HEK293 (cell line): ENCODE results near the gene TPPP3.
"Not testable (repeated sequence)": the region's sequence is repeated elsewhere in the genome, so short reads cannot be mapped to it uniquely, and the experiment has no call there.

Experiments used
- CTCF ChIA-PET: fragments of 350-600 bp; formaldehyde crosslinking; extraction: SDS; loops from one replicate; lab custom pipeline; 2021; ENCODE audit warnings: antibody characterized with exemption; lab: Yijun Ruan, JAX
- POLR2A ChIA-PET: fragments of 300-600 bp; formaldehyde crosslinking; extraction: SDS; loops from one replicate; lab custom pipeline; 2020; ENCODE audit warnings: antibody characterized with exemption, inconsistent platforms; lab: Yijun Ruan, JAX
- H3K27ac ChIP-seq: fragments of 200-500 bp; sonication (Bioruptor generic); 2 replicates; pipeline ENCODE4 v1.5.1; 2014; ENCODE audit warnings: low read depth, low read length, control low read depth, inconsistent platforms; ENCODE audit errors: extremely low read depth
- H3K36me3 ChIP-seq, 2 experiments: fragments of 200-500 bp in 1 of 2; sonication (Bioruptor generic) in 1 of 2; 1 replicate in 1 of 2; 2 replicates in 1 of 2; pipeline ENCODE4 v1.5.1; 2014 to 2017; ENCODE audit warnings: inconsistent platforms in 2 of 2, low read length in 2 of 2; ENCODE audit not compliant: control insufficient read depth in 2 of 2, insufficient read depth in 1 of 2
- H3K4me1 ChIP-seq: fragments of 200-500 bp; sonication (Bioruptor generic); 2 replicates; pipeline ENCODE4 v1.5.1; 2014; ENCODE audit warnings: mild to moderate bottlenecking, low read length, inconsistent platforms; ENCODE audit not compliant: control insufficient read depth, insufficient read depth
- H3K4me3 ChIP-seq: 2 replicates; pipeline ENCODE4 v1.5.1; 2011; ENCODE audit warnings: low read depth, mild to moderate bottlenecking, control low read depth, low read length, moderate library complexity
- H3K9me3 ChIP-seq: fragments of 200-500 bp; sonication (Bioruptor generic); 2 replicates; pipeline ENCODE4 v1.5.1; 2014; ENCODE audit warnings: low read depth, low read length, inconsistent platforms; ENCODE audit not compliant: control insufficient read depth, insufficient read depth
- BCL11A ChIP-seq: fragments of 450-650 bp; formaldehyde crosslinking; IDR thresholded peaks from 2 replicates; pipeline ENCODE4 v1.5.1; 2016; ENCODE audit warnings: low read depth, missing biosample characterization, missing genetic modification characterization
- GLI4 ChIP-seq: fragments of 450-650 bp; formaldehyde crosslinking; IDR thresholded peaks from 2 replicates; pipeline ENCODE4 v1.5.1; 2016; ENCODE audit warnings: missing biosample characterization, missing genetic modification characterization
- MEIS1 ChIP-seq: sonication (generic); formaldehyde crosslinking; IDR thresholded peaks from 2 replicates; pipeline ENCODE4 v1.8.1; 2022; ENCODE audit warnings: missing genetic modification reagents, mild to moderate bottlenecking, borderline replicate concordance
- YY1 ChIP-seq: fragments of 450-650 bp; formaldehyde crosslinking; IDR thresholded peaks from 2 replicates; pipeline ENCODE4 v1.5.1; 2018; ENCODE audit warnings: missing biosample characterization, missing genetic modification characterization
- ZNF169 ChIP-seq: fragments of 450-650 bp; formaldehyde crosslinking; IDR thresholded peaks from 2 replicates; pipeline ENCODE4 v1.5.1; 2016; ENCODE audit warnings: missing biosample characterization, missing genetic modification characterization
- ZNF19 ChIP-seq: fragments of 450-650 bp; formaldehyde crosslinking; IDR thresholded peaks from 2 replicates; pipeline ENCODE4; 2016; ENCODE audit warnings: missing biosample characterization, missing genetic modification characterization, low read depth
- ZNF433 ChIP-seq: fragments of 450-650 bp; formaldehyde crosslinking; IDR thresholded peaks from 2 replicates; pipeline ENCODE4 v1.5.1; 2016; ENCODE audit warnings: missing biosample characterization, missing genetic modification characterization, low read depth
- ZNF530 ChIP-seq: fragments of 450-650 bp; formaldehyde crosslinking; IDR thresholded peaks from 2 replicates; pipeline ENCODE4 v1.5.1; 2016; ENCODE audit warnings: low read depth, missing biosample characterization, missing genetic modification characterization
- ZNF544 ChIP-seq: fragments of 450-650 bp; formaldehyde crosslinking; IDR thresholded peaks from 2 replicates; pipeline ENCODE4 v1.5.0; 2017; ENCODE audit warnings: missing biosample characterization, missing genetic modification characterization
- ZNF558 ChIP-seq: fragments of 450-650 bp; formaldehyde crosslinking; IDR thresholded peaks from 2 replicates; pipeline ENCODE4 v1.5.1; 2016; ENCODE audit warnings: missing biosample characterization, missing genetic modification characterization
- ZNF660 ChIP-seq: fragments of 450-650 bp; IDR thresholded peaks from 2 replicates; pipeline ENCODE4 v1.5.1; 2018; ENCODE audit warnings: missing biosample characterization, mild to moderate bottlenecking, missing genetic modification characterization
- ZNF791 ChIP-seq: fragments of 450-650 bp; formaldehyde crosslinking; IDR thresholded peaks from 2 replicates; pipeline ENCODE4 v1.5.1; 2016; ENCODE audit warnings: missing biosample characterization, missing genetic modification characterization
- TF ChIP-seq, protein P1 (sequence below): fragments of 450-650 bp; formaldehyde crosslinking; IDR thresholded peaks from 2 replicates; pipeline ENCODE4 v1.5.1; 2016; ENCODE audit warnings: missing biosample characterization, missing genetic modification characterization, borderline replicate concordance
- TF ChIP-seq, protein P2 (sequence below): fragments of 450-650 bp; formaldehyde crosslinking; IDR thresholded peaks from 2 replicates; pipeline ENCODE4 v1.5.1; 2016; ENCODE audit warnings: missing biosample characterization, missing genetic modification characterization
- TF ChIP-seq, protein P3 (sequence below): fragments of 450-650 bp; IDR thresholded peaks from 2 replicates; pipeline ENCODE4 v1.5.1; 2018; ENCODE audit warnings: missing biosample characterization, mild to moderate bottlenecking, missing genetic modification characterization
- TF ChIP-seq, protein P4 (sequence below): fragments of 450-650 bp; formaldehyde crosslinking; IDR thresholded peaks from 2 replicates; pipeline ENCODE4 v1.5.1; 2016; ENCODE audit warnings: missing biosample characterization, missing genetic modification characterization
- TF ChIP-seq, protein P5 (sequence below): fragments of 450-650 bp; formaldehyde crosslinking; IDR thresholded peaks from 2 replicates; pipeline ENCODE4 v1.5.1; 2016; ENCODE audit warnings: missing biosample characterization, missing genetic modification characterization, low read depth
- TF ChIP-seq, protein P6 (sequence below): fragments of 450-650 bp; formaldehyde crosslinking; IDR thresholded peaks from 2 replicates; pipeline ENCODE4 v1.5.1; 2016; ENCODE audit warnings: missing biosample characterization, missing genetic modification characterization
- TF ChIP-seq, protein P7 (sequence below): fragments of 450-650 bp; formaldehyde crosslinking; IDR thresholded peaks from 2 replicates; pipeline ENCODE4 v1.5.1; 2016; ENCODE audit warnings: missing biosample characterization, missing genetic modification characterization

The TPPP3 gene

DNA sequence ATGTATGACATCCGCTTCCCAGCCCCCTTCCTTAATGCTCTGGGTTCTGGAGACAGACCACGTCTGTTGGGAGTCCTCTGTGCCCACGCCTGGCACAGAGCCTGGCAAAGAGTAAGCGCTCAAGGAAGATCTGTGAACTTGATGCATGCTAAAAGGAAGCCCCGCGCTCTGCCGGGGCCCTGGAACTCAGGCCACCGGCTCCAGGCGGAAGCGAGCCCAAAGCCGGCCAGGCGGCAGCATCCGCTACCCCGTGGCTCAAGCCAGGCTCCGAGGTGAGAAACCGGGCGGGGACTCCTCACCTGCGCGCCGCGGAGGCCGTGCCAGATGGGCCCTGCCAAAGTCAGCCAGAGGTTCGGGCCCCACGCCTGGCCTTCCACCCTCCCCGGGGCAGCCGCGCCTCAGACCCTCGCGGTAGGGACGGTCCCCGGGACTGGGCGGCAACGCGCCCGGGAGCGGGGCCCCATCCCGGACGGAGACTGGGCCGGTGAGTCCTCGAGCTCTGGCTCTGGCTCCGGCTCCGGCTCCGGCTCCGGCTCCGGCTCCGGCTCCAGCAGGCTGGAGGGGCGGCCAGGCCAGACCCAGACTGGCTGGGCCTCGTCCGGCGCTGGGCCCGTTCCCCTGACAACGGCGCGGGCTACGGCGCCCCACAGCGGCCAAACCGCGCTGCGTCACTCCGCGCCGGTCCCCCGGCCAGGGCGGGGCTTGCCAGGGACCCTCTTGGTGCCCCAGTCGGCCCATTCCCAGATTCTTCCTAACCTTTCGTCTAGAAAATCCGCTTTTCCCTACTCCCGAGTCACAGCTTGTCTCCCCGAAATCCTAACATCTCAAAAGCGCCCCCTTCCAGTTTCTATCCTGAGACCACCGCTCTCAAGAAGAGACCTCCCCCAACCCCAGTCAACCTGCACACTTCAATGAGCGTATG is 22.8 kb upstream of the TPPP3 start, which contains the start of gene ZDHHC1 (continued):
- TF ChIP-seq, protein P1, sequence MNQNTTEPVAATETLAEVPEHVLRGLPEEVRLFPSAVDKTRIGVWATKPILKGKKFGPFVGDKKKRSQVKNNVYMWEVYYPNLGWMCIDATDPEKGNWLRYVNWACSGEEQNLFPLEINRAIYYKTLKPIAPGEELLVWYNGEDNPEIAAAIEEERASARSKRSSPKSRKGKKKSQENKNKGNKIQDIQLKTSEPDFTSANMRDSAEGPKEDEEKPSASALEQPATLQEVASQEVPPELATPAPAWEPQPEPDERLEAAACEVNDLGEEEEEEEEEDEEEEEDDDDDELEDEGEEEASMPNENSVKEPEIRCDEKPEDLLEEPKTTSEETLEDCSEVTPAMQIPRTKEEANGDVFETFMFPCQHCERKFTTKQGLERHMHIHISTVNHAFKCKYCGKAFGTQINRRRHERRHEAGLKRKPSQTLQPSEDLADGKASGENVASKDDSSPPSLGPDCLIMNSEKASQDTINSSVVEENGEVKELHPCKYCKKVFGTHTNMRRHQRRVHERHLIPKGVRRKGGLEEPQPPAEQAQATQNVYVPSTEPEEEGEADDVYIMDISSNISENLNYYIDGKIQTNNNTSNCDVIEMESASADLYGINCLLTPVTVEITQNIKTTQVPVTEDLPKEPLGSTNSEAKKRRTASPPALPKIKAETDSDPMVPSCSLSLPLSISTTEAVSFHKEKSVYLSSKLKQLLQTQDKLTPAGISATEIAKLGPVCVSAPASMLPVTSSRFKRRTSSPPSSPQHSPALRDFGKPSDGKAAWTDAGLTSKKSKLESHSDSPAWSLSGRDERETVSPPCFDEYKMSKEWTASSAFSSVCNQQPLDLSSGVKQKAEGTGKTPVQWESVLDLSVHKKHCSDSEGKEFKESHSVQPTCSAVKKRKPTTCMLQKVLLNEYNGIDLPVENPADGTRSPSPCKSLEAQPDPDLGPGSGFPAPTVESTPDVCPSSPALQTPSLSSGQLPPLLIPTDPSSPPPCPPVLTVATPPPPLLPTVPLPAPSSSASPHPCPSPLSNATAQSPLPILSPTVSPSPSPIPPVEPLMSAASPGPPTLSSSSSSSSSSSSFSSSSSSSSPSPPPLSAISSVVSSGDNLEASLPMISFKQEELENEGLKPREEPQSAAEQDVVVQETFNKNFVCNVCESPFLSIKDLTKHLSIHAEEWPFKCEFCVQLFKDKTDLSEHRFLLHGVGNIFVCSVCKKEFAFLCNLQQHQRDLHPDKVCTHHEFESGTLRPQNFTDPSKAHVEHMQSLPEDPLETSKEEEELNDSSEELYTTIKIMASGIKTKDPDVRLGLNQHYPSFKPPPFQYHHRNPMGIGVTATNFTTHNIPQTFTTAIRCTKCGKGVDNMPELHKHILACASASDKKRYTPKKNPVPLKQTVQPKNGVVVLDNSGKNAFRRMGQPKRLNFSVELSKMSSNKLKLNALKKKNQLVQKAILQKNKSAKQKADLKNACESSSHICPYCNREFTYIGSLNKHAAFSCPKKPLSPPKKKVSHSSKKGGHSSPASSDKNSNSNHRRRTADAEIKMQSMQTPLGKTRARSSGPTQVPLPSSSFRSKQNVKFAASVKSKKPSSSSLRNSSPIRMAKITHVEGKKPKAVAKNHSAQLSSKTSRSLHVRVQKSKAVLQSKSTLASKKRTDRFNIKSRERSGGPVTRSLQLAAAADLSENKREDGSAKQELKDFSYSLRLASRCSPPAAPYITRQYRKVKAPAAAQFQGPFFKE (tag by site-specific recombination) = no peak
- no peak for TF ChIP-seq GLI4 (tag by site-specific recombination)
- no peak; the same call in 1 of the 2 replicates for TF ChIP-seq YY1 (tag by site-specific recombination)
- TF ChIP-seq ZNF530 (tag by site-specific recombination) = no peak
- TF ChIP-seq ZNF169 (tag by site-specific recombination) = no peak
- no peak for TF ChIP-seq ZNF791 (tag by site-specific recombination)
- TF ChIP-seq ZNF660 (tag by site-specific recombination) = peak; percentile 85
- no peak for TF ChIP-seq BCL11A (tag by site-specific recombination)
- TF ChIP-seq ZNF558 (tag by site-specific recombination) = no peak
- TF ChIP-seq, protein P2, sequence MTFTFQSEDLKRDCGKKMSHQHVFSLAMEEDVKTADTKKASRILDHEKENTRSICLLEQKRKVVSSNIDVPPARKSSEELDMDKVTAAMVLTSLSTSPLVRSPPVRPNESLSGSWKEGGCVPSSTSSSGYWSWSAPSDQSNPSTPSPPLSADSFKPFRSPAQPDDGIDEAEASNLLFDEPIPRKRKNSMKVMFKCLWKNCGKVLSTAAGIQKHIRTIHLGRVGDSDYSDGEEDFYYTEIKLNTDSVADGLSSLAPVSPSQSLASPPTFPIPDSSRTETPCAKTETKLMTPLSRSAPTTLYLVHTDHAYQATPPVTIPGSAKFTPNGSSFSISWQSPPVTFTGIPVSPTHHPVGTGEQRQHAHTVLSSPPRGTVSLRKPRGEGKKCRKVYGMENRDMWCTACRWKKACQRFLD (tag by site-specific recombination) = no peak
- TF ChIP-seq, protein P3, sequence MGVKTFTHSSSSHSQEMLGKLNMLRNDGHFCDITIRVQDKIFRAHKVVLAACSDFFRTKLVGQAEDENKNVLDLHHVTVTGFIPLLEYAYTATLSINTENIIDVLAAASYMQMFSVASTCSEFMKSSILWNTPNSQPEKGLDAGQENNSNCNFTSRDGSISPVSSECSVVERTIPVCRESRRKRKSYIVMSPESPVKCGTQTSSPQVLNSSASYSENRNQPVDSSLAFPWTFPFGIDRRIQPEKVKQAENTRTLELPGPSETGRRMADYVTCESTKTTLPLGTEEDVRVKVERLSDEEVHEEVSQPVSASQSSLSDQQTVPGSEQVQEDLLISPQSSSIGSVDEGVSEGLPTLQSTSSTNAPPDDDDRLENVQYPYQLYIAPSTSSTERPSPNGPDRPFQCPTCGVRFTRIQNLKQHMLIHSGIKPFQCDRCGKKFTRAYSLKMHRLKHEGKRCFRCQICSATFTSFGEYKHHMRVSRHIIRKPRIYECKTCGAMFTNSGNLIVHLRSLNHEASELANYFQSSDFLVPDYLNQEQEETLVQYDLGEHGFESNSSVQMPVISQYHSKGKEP (tag by site-specific recombination) = no peak
- TF ChIP-seq, protein P4, sequence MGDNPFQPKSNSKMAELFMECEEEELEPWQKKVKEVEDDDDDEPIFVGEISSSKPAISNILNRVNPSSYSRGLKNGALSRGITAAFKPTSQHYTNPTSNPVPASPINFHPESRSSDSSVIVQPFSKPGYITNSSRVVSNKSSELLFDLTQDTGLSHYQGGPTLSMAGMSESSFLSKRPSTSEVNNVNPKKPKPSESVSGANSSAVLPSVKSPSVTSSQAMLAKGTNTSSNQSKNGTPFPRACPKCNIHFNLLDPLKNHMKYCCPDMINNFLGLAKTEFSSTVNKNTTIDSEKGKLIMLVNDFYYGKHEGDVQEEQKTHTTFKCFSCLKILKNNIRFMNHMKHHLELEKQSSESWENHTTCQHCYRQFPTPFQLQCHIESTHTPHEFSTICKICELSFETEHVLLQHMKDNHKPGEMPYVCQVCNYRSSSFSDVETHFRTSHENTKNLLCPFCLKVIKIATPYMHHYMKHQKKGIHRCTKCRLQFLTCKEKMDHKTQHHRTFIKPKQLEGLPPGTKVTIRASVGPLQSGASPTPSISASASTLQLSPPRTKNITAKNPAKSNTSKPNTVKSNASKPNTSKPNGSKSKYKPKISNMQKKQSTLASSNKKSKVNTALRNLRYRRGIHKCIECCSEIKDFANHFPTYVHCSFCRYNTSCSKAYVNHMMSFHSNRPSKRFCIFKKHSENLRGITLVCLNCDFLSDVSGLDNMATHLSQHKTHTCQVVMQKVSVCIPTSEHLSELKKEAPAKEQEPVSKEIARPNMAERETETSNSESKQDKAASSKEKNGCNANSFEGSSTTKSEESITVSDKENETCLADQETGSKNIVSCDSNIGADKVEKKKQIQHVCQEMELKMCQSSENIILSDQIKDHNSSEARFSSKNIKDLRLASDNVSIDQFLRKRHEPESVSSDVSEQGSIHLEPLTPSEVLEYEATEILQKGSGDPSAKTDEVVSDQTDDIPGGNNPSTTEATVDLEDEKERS (tag by site-specific recombination) = no peak
- no peak for TF ChIP-seq ZNF544 (tag by site-specific recombination)
- TF ChIP-seq ZNF19 = no peak
- TF ChIP-seq, protein P5, sequence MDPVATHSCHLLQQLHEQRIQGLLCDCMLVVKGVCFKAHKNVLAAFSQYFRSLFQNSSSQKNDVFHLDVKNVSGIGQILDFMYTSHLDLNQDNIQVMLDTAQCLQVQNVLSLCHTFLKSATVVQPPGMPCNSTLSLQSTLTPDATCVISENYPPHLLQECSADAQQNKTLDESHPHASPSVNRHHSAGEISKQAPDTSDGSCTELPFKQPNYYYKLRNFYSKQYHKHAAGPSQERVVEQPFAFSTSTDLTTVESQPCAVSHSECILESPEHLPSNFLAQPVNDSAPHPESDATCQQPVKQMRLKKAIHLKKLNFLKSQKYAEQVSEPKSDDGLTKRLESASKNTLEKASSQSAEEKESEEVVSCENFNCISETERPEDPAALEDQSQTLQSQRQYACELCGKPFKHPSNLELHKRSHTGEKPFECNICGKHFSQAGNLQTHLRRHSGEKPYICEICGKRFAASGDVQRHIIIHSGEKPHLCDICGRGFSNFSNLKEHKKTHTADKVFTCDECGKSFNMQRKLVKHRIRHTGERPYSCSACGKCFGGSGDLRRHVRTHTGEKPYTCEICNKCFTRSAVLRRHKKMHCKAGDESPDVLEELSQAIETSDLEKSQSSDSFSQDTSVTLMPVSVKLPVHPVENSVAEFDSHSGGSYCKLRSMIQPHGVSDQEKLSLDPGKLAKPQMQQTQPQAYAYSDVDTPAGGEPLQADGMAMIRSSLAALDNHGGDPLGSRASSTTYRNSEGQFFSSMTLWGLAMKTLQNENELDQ = no peak
- TF ChIP-seq, protein P6, sequence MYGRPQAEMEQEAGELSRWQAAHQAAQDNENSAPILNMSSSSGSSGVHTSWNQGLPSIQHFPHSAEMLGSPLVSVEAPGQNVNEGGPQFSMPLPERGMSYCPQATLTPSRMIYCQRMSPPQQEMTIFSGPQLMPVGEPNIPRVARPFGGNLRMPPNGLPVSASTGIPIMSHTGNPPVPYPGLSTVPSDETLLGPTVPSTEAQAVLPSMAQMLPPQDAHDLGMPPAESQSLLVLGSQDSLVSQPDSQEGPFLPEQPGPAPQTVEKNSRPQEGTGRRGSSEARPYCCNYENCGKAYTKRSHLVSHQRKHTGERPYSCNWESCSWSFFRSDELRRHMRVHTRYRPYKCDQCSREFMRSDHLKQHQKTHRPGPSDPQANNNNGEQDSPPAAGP (tag by site-specific recombination) = no peak
- no peak for TF ChIP-seq MEIS1
- TF ChIP-seq, protein P7, sequence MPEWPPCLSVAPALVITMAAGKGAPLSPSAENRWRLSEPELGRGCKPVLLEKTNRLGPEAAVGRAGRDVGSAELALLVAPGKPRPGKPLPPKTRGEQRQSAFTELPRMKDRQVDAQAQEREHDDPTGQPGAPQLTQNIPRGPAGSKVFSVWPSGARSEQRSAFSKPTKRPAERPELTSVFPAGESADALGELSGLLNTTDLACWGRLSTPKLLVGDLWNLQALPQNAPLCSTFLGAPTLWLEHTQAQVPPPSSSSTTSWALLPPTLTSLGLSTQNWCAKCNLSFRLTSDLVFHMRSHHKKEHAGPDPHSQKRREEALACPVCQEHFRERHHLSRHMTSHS (tag by site-specific recombination) = no peak
- TF ChIP-seq ZNF433 = no peak

DNA sequence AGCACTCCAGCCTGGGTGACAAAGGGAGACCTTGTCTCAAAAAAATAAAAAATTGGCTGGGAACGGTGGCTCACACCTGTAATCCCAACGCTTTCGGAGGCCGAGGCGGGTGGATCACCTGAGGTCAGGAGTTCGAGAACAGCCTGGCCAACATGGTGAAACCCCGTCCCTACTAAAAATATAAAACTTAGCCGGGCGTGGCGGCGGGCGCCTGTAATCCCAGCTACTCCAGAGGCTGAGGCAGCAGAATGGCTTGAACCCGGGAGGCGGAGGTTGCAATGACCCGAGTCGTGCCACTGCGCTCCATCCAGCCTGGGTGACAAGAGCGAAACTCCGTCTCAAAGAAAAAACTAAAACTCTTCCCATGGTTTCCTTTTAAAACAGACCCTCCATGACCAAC is 22.1 kb upstream of the TPPP3 start:
- H3K9me3 ChIP-seq, H3K4me1 ChIP-seq, H3K36me3 ChIP-seq, POLR2A ChIA-PET: not testable (repeated sequence)
- CTCF ChIA-PET = interaction anchor here (3.8 kb wide), 1 partner anchor 12 kb away, joined by 19 read pairs; no protein-coding TSS in a partner anchor
- Histone ChIP-seq H3K4me3 (peak overlapping the region; percentile 66), H3K27ac (peak overlapping the region; percentile 88; the same call in 1 of the 2 replicates)
